Activated CD4-positive, alpha-beta memory T cell treated with anti-CD3 and anti-CD28 coated beads, Interleukin-2, amount 10 ng/mL, durations not matched to agents 7 days and 5 days (primary cell): ENCODE measurements around the gene MRPL33. TPM values are rescaled to one million over a fixed set of nuclear protein-coding genes. Genes with fewer than 3 reads are reported as not detected.

Experiments
- total RNA-seq, 2 experiments: library from RNA; stranded (reverse); gene quantifications; one replicate each; pipeline ENCODE4 v1.2.3, GENCODE V29; 2021

Gene MRPL33
- total RNA-seq, 2 experiments from 2014 or later, result 58.4 to 58.6 TPM

Other genes starting within 250 kb of the MRPL33 start
- gene ZNF512, start 188.7 kb upstream of the MRPL33 start, total RNA-seq, result 10 to 100 TPM; 31.4 to 34.0 TPM
- under 1 TPM; 0.78 to 0.90 TPM for gene CCDC121, start 142.7 kb upstream of the MRPL33 start, total RNA-seq
- gene GPN1, start 142.7 kb upstream of the MRPL33 start, total RNA-seq, result 10 to 100 TPM; 45.0 to 45.8 TPM
- gene SUPT7L, start 108.1 kb upstream of the MRPL33 start, total RNA-seq, result 10 to 100 TPM; 36.5 to 37.2 TPM
- gene SLC4A1AP, start 107.8 kb upstream of the MRPL33 start, total RNA-seq, result 10 to 100 TPM; 27.3 to 27.9 TPM
- gene RBKS, start 118.7 kb downstream of the MRPL33 start, total RNA-seq, result 1 to 10 TPM; 2.2 to 2.8 TPM
- 10 to 100 TPM; 51.4 to 56.6 TPM for gene BABAM2, start 119.0 kb downstream of the MRPL33 start, total RNA-seq